ENCODE measurements around the gene DNALI1.
A peak's percentile ranks its signal among the peaks of the same experiment; 100 is the strongest.
"Not testable (repeated sequence)": the region's sequence is repeated elsewhere in the genome, so short reads cannot be mapped to it uniquely, and the experiment has no call there.

The DNALI1 gene

DNA sequence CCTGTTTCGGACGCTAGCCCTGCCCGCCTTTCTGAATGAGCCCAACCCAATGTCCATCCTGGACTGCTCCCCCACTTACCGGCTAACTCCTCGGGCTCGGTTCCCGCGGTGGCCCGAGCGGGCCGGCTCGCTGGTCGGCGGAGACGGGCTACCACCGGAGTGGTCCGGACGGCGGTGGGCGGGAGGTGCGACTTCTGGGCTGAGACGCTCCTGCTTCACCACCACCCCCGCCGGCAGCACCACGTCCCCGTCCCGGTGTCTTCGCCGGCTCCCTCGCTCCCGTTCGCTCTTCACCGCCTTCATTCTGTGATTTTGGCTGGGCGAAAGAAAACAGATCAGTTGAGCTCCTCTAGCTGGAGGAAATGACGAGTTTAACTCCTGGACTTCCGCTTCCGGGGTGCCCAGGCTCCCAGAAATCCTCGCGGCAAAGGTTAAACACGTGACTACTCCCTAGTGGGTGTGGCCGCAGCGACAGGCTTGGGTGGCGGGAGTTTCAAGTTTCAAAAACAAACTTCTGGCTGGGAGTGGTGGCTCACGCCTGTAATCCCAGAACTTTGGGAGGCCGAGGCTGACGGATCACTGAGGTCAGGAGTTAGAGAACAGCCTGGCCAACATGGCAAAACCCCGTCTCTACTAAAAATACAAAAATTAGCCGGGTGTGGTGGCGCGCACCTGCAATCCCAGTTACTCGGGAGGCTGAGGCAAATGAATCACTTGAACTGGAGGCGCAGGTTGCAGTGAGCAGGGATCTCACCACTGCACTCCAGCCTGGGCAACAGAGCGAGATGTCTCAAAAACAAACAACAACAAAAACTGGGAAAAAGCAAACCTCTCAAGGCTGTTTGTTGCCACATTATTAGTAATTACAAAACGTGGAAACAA is 2.6 kb upstream of the DNALI1 start, which contains the start of gene SNIP1:
TSS of gene SNIP1 (minus strand) at position 367 of the 882 bp plus-strand sequence. CDS start at position 303, 64 bp downstream.
- peak; percentile 81 to 85 for DNase-seq (ENCODE audit: low read depth in 2 of 2)

GRCh38 chr1:37557402-37557801 is 662 bp downstream of the DNALI1 start:
- DNase-seq (ENCODE audit: low read depth in 2 of 2), result no peak

DNA sequence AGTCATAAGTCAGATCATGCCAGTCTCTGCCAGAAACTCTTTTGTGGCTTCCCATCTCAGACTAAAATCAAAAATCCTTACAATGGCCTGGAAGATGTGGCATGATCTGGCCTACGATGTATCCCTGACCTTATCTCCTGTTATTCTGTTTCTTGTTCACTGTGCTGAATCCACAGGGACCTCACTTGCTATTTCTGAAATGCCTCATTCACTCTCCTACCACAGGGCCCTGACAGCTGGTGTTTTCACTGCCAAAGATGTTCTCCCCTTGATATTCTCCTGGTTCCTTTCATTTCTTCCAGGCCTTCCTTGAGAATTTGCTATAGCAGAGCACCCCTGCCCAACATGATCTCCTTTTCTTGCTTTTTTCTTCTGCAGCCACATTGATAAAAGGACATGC is 1.7 kb downstream of the DNALI1 start:
- no peak for DNase-seq (ENCODE audit: low read depth in 2 of 2)

- DNase-seq (ENCODE audit: low read depth in 2 of 2), result no peak
These were observed 2.3 kb downstream of the DNALI1 start for GRCh38 chr1:37559080-37559479.

DNA sequence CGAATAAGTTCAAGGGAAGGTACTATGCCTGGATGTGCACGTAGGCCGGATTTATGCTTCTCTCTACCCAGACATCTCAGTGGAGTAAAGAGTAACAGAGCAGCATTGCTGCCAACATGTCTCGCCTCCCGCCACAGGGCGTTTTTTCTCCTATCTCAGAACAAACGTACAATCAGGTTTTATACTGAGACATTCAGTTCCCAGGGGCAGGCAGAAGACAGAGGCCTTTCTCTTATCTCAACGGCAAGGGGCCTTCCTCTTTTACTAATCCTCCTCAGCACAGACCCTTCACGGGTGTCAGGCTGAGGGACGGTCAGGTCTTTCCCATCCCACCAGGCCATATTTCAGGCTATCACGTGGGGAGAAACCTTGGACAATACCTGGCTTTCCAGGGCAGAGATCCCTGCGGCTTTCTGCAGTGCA is 3.2 kb downstream of the DNALI1 start:
- DNase-seq (ENCODE audit: low read depth in 2 of 2), result not testable (repeated sequence)

DNA sequence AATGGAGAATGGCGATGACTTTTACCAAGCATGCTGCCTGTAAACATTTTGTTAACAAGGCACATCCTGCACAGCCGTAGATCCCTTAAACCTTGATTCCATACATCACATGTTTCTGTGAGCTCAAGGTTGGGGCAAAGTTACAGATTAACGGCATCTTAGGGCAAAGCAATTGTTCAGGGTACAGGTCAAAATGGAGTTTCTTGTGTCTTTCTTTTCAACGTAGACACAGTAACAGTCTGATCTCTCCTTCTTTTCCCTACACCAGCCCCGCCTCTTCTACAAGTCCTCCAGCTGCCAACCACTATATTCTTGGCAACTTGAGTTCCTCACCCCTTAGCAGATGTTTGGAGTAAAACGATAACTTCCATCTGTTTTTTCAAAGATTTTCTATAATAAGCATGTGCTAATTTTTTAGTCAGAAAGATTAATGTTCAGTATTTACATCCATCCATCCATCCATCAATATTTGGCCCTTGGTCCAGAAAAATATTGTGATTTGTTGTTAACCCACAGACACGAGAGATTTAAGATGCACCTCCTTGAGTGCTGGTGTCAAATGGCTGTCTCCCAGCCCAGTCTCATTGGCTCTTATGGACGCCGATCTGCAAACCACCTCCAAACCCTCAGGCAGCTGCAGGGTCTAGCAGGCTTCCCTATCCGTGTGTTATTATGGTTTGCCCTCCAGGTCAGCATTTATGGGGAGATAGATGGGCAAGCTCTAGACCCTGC is 3.8 kb downstream of the DNALI1 start:
- no peak for DNase-seq (ENCODE audit: low read depth in 2 of 2)

DNA sequence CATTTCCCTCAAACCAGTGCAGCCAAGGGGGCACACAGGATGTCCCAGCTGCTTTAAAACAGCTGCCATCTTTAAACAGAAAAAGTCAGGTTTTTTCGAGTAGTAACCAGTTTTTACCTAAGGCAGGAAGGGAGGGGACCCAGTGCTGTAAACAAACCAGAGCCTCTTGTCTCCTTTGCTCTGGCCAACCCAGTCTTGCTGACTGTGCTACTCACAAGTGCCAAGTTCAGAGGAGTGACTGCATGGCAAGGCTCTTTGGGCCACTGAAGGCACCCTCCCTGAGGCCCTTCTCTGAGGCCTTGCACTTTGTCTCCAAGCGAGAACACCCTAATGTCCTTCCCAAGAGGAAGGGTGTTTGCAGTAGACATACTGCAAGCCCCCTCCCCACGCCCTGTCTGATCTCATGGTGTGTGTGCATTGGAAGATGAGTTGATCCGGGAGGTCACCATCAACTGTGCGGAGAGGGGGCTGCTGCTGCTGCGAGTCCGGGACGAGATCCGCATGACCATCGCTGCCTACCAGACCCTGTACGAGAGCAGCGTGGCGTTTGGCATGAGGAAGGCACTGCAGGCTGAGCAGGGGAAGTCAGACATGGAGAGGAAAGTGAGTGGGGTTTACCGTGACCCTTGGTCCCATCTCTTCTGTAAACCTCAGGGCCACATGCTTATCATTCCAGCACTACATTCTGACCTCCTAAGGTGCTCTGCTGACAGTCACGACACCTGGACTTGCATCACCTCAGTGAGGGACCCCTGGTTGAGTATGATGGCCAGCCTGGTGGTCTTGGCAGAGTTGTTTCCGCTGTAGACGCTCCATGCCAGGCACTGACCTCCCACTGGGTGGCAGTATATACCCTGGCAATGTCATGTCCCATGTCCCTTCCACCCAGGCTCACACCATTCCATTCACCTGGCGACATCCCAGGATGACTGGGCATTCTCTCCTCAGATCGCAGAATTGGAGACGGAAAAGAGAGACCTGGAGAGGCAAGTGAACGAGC is 4.7 kb downstream of the DNALI1 start:
- peak in 1 of 2 experiments; percentile 9 for DNase-seq (ENCODE audit: low read depth in 2 of 2)

- DNase-seq (ENCODE audit: low read depth in 2 of 2), result no peak
These were observed 6.2 kb downstream of the DNALI1 start for GRCh38 chr1:37562984-37563383.

GRCh38 chr1:37564892-37565291 is 8.2 kb downstream of the DNALI1 start:
- DNase-seq (ENCODE audit: low read depth in 2 of 2), result no peak

GRCh38 chr1:37567023-37567422 is 10.3 kb downstream of the DNALI1 start:
- no peak for DNase-seq (ENCODE audit: low read depth in 2 of 2)

GRCh38 chr1:37570528-37571334 is 14.0 kb downstream of the DNALI1 start:
- no peak for DNase-seq (ENCODE audit: low read depth in 2 of 2)

- DNase-seq (ENCODE audit: low read depth in 2 of 2), result peak; percentile 75 to 81
These were observed 18.2 kb downstream of the DNALI1 start for GRCh38 chr1:37574834-37575480.

GRCh38 chr1:37575692-37576091 is 19.0 kb downstream of the DNALI1 start:
- peak in 1 of 2 experiments; percentile 23 for DNase-seq (ENCODE audit: low read depth in 2 of 2)

DNA sequence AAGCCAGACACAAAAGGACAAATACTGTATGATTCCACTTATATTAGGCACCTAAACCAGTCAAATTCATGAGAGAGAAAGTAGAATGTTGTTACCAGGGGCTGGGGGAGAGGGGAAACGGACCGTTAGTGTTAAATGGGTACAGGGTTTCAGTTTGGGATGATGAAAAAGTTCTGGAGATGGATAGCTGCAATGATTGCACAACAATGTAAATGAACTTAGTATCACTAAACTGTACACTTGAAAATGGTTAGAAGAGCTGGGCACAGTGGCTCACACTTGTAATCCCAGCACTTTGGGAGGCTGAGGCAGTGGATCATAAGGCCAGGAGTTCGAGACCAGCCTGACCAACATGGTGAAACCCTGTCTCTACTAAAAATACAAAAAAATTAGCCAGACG is 27.8 kb downstream of the DNALI1 start:
- DNase-seq (ENCODE audit: low read depth in 2 of 2), result not testable (repeated sequence)

GRCh38 chr1:37588939-37589338 is 32.2 kb downstream of the DNALI1 start:
- no peak for DNase-seq (ENCODE audit: low read depth in 2 of 2)

DNA sequence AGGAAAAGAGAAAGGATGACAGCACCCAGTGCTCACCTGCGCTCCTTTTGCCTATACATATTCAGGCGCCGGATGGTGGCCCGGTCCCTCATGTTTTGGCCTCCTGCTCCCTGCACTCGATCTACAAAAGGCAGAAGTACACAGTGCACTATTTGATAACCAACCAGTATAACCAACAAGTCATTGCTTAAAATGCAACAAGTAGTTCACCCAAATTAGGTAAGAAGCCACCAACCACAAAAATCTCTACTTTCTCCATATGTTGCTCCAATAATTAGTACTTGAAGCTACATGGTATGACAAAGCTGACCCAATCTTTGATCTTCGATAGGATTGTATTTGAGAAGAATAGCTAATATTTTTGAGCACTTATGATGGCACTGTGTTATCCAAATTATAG is 37.0 kb downstream of the DNALI1 start:
- DNase-seq (ENCODE audit: low read depth in 2 of 2), result no peak

DNA sequence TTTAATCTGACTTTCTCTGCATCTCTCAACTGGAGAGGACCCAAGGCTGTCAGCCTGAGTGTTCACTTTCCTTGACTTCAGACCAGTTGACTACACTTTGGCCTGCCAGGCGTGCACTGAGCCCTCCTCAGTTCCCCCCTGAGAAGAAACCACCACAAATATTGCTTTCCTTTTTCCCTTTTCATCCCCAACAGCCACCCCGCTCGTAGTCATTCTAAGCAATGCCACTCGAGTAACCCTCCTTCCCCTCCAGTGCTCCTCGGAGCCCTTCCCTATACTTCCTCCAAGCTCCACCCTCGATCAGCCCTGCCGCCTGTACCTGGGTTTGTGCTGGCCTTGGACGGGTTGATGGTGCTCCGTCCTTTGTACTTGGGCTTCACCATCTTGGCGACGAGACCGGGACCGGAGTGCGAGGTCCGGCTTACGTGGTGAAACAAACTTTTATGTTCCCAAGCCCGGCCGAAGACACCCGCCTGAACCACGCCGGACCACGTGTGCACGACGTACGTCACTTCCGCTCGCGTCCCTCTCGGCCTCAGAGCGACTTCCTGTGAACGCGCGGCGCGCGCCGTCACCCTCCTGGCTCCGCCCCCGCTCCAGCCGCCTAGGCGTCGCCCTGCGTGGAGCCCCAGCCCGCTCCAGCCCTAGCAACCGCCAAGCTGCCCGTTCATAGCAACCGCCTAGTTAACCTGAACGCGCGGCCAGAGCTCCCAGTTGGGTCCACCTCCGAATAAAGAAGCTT is 38.9 kb downstream of the DNALI1 start, which contains the start of gene GNL2:
TSS of gene GNL2 (minus strand) at position 498 of the 742 bp plus-strand sequence. CDS start at position 383, 115 bp downstream.
- DNase-seq (ENCODE audit: low read depth in 2 of 2), result peak; percentile 82 to 87

DNA sequence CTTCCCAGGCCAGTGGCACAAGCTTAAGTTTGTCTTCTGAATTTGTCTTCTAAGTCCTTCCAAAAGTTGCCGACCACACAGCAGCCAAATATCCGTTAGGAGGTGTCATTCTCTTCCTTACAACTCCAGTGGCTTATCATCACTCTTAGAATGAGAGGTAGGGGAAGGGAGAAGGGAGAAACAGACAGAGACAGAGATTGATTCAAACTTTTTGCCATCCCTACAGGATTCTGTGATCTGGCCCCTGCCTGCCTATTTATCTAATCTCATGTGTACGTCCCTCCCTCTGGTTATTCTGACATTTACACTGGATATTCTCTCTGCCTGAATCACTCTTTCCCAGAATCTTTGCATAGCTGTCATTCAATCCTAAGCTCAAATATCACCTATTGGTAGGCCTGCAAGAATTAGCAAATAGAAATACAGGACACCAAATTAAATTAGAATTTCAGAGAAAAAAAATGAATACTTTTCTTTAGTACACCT is 39.5 kb downstream of the DNALI1 start:
- DNase-seq (ENCODE audit: low read depth in 2 of 2), result no peak

DNA sequence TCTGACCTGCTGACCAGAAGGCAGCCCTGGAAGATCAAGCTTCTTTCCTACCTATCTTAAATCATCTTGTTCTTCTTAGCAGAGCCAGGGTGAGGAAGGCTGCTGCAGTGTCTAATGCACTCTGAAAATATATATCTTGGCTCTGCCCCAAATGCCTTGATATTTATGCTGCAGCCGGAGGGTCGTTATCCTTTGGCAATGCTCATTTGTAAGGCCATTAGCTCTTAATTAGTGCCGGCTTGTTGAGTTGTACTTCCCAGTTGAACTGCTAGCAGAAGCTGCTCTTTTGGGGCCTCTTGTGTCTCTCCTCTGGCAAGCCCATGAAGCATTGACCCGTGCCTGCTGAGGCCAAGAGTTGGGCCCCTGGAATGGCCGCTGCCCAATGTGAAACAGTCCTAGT is 43.2 kb downstream of the DNALI1 start:
- no peak for DNase-seq (ENCODE audit: low read depth in 2 of 2)
